ENCODE measurements around the gene SCGB1A1. TPM values are rescaled to one million over a fixed set of nuclear protein-coding genes. Genes with fewer than 3 reads are reported as not detected.

The SCGB1A1 gene
- total RNA-seq, 2 experiments from 2014 or later = not detected

Other genes starting within 250 kb of the SCGB1A1 start
- gene SCGB1D1, start 228.8 kb upstream of the SCGB1A1 start, total RNA-seq = not detected
- gene SCGB2A1, start 210.4 kb upstream of the SCGB1A1 start, total RNA-seq = not detected
- gene SCGB1D2, start 176.8 kb upstream of the SCGB1A1 start, total RNA-seq = not detected
- gene SCGB2A2, start 148.9 kb upstream of the SCGB1A1 start, total RNA-seq = not detected
- gene SCGB1D4, start 120.0 kb upstream of the SCGB1A1 start, total RNA-seq = not detected
- 10 to 100 TPM in 1 of 2 experiments, 1 to 10 TPM in 1; 9.5 to 11.6 TPM for gene ASRGL1, start 81.6 kb upstream of the SCGB1A1 start, total RNA-seq
- gene AHNAK, start 127.8 kb downstream of the SCGB1A1 start, total RNA-seq = 1 to 10 TPM; 9.2 to 9.4 TPM
- 1,000 to 10,000 TPM; 2,282 to 2,440 TPM for gene EEF1G, start 154.9 kb downstream of the SCGB1A1 start, total RNA-seq
- 10 to 100 TPM; 38.2 to 42.0 TPM for gene TUT1, start 172.5 kb downstream of the SCGB1A1 start, total RNA-seq
- 100 to 1,000 TPM; 191 to 197 TPM for gene MTA2, start 182.8 kb downstream of the SCGB1A1 start, total RNA-seq
- 10 to 100 TPM; 81.8 to 97.1 TPM for gene EML3, start 193.7 kb downstream of the SCGB1A1 start, total RNA-seq
- gene ROM1, start 194.2 kb downstream of the SCGB1A1 start, total RNA-seq = 1 to 10 TPM in 1 of 2 experiments, under 1 TPM in 1; 0.52 to 1.0 TPM
- gene B3GAT3, start 203.0 kb downstream of the SCGB1A1 start, total RNA-seq = 10 to 100 TPM; 43.1 to 45.7 TPM
- gene GANAB, start 227.6 kb downstream of the SCGB1A1 start, total RNA-seq = 100 to 1,000 TPM; 221 to 230 TPM
- 10 to 100 TPM; 12.5 to 12.8 TPM for gene INTS5, start 234.3 kb downstream of the SCGB1A1 start, total RNA-seq
- 10 to 100 TPM; 73.5 to 76.5 TPM for gene C11orf98, start 246.2 kb downstream of the SCGB1A1 start, total RNA-seq
- 10 to 100 TPM; 35.2 to 44.0 TPM for gene CSKMT, start 246.3 kb downstream of the SCGB1A1 start, total RNA-seq